Osteocyte (in vitro differentiated cells): ENCODE results near the gene DKK2. TPM values are rescaled to one million over a fixed set of nuclear protein-coding genes. Genes with fewer than 3 reads are reported as not detected.

Source experiments
- DNase-seq: peaks from one replicate; pipeline ENCODE4 v3.0.0; 2021; ENCODE audit warnings: mixed read lengths; ENCODE audit not compliant: unreplicated experiment; ENCODE audit errors: extremely low spot score
- H3K27ac Mint-ChIP-seq: one replicate; pipeline ENCODE4 v1.8.0; 2021; ENCODE audit warnings: mild to moderate bottlenecking, mixed read lengths; ENCODE audit not compliant: unreplicated experiment
- H3K27me3 Mint-ChIP-seq: one replicate; pipeline ENCODE4 v1.8.0; 2021; ENCODE audit warnings: mixed read lengths; ENCODE audit not compliant: unreplicated experiment
- H3K36me3 Mint-ChIP-seq: one replicate; pipeline ENCODE4 v1.8.0; 2021; ENCODE audit warnings: mixed read lengths; ENCODE audit not compliant: unreplicated experiment
- H3K4me1 Mint-ChIP-seq: one replicate; pipeline ENCODE4 v1.8.0; 2021; ENCODE audit warnings: mixed read lengths; ENCODE audit not compliant: unreplicated experiment
- H3K4me3 Mint-ChIP-seq: one replicate; pipeline ENCODE4 v1.8.0; 2021; ENCODE audit warnings: mild to moderate bottlenecking, moderate library complexity, mixed read lengths; ENCODE audit not compliant: unreplicated experiment
- H3K9me3 Mint-ChIP-seq: one replicate; pipeline ENCODE4 v1.8.0; 2021; ENCODE audit warnings: mixed read lengths; ENCODE audit not compliant: unreplicated experiment
- total RNA-seq: library from RNA; stranded (reverse); gene quantifications from 2 replicates; pipeline ENCODE4 v1.2.1, GENCODE V29; 2021
- TF ChIP-seq, protein P1 (sequence below): fragments of 200-600 bp; sonication (generic); IDR thresholded peaks from 2 replicates; pipeline ENCODE4 v1.5.0; 2021; ENCODE audit warnings: antibody characterized with exemption, mild to moderate bottlenecking, moderate library complexity

DKK2 gene
- total RNA-seq, 1 donor from 2014 or later = 206 TPM

DNA sequence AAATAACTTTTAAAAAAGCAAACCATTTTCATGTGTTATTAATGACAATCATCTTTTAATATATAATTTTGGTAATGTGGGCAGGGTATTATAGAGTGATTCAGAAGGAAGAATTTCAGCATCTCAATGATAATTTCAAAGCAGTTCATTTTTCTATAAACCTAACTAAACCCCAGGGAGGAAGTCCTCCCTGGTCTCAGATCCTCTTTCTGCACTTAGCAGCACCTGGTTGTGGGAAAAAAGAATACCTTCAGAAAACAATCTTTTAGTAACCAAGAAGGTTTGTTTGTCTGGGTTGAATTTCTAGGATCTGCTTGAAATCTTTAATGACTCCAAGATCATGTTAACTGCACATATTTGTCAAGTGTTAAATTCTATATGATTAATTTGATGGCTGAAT lies 29.9 kb downstream of the DKK2 start:
- H3K9me3 Mint-ChIP-seq = no peaks in the 10 kb centered on the region
- TF ChIP-seq, protein P1, sequence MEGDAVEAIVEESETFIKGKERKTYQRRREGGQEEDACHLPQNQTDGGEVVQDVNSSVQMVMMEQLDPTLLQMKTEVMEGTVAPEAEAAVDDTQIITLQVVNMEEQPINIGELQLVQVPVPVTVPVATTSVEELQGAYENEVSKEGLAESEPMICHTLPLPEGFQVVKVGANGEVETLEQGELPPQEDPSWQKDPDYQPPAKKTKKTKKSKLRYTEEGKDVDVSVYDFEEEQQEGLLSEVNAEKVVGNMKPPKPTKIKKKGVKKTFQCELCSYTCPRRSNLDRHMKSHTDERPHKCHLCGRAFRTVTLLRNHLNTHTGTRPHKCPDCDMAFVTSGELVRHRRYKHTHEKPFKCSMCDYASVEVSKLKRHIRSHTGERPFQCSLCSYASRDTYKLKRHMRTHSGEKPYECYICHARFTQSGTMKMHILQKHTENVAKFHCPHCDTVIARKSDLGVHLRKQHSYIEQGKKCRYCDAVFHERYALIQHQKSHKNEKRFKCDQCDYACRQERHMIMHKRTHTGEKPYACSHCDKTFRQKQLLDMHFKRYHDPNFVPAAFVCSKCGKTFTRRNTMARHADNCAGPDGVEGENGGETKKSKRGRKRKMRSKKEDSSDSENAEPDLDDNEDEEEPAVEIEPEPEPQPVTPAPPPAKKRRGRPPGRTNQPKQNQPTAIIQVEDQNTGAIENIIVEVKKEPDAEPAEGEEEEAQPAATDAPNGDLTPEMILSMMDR = no peak
- H3K27ac Mint-ChIP-seq = peak overlapping the region; percentile 9
- no peak overlapping the region for H3K4me3 Mint-ChIP-seq
- no peaks in the 10 kb centered on the region for H3K27me3 Mint-ChIP-seq
- peaks cover 24% of the 10 kb centered on the region for H3K36me3 Mint-ChIP-seq
- peaks cover 35% of the 10 kb centered on the region for H3K4me1 Mint-ChIP-seq
- DNase-seq = no peak

DNA sequence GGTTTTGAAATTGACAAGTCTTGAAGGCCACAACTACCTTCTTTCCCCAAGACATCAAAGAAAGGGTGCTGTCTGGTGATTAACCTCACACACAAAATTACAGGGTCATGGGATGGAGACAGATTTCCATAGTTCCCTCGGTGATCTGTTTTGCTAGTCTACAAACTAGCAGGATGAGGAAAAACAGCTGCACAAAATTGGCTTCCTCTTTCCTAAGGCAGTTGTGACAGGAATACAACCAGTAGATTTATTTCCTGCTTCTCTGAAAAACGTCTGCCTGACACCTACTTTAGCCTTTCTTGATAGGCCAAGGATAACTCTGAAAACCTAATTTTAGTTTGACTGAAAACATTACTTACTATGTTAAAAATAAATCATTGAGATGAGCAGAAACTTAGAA lies 39.6 kb downstream of the DKK2 start:
- no peaks in the 10 kb centered on the region for H3K9me3 Mint-ChIP-seq
- no peak for DNase-seq
- no peak overlapping the region for H3K4me3 Mint-ChIP-seq
- no peak overlapping the region for H3K27ac Mint-ChIP-seq
- H3K36me3 Mint-ChIP-seq = peaks cover 21% of the 10 kb centered on the region
- TF ChIP-seq, protein P1 = no peak
- no peaks in the 10 kb centered on the region for H3K27me3 Mint-ChIP-seq
- H3K4me1 Mint-ChIP-seq = peaks cover 27% of the 10 kb centered on the region

- Mint-ChIP-seq H3K4me3 (no peak overlapping the region), H3K36me3 (peaks cover 22% of the 10 kb centered on the region), H3K9me3 (no peaks in the 10 kb centered on the region), H3K27ac (no peak overlapping the region), H3K4me1 (peaks cover 24% of the 10 kb centered on the region), H3K27me3 (no peaks in the 10 kb centered on the region)
- DNase-seq = no peak
- TF ChIP-seq, protein P1 = no peak
Observed at GRCh38 chr4:106993827-106994226, 42.3 kb downstream of the DKK2 start.

DNA sequence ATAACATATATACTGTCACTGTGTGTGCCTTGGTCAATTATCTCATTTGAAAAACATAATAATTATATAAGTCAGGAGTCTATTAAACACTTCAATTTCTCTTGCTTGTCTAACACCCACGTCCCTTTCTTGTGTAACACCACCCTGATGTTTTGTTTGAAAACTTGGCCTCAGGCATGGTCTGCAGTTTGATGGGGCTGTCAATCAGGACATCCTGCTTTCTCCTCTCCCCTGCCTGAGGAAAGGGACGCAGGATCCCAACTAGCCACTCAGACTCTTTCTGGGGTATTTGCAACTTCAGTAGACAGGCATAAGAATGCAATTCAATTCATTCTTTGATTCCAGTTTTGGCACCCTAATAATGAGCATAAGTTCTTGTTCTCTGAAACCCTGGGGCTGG lies 48.8 kb downstream of the DKK2 start:
- H3K9me3 Mint-ChIP-seq = no peaks in the 10 kb centered on the region
- no peak for DNase-seq
- TF ChIP-seq, protein P1 = no peak
- H3K36me3 Mint-ChIP-seq = peaks cover 12% of the 10 kb centered on the region
- H3K4me3 Mint-ChIP-seq = no peak overlapping the region
- peaks cover 45% of the 10 kb centered on the region for H3K4me1 Mint-ChIP-seq
- H3K27me3 Mint-ChIP-seq = no peaks in the 10 kb centered on the region
- H3K27ac Mint-ChIP-seq = peak overlapping the region; percentile 78

GRCh38 chr4:106986486-106986885 lies 49.6 kb downstream of the DKK2 start:
- Mint-ChIP-seq H3K9me3 (no peaks in the 10 kb centered on the region), H3K4me1 (peaks cover 43% of the 10 kb centered on the region), H3K36me3 (peaks cover 7% of the 10 kb centered on the region), H3K27ac (peak overlapping the region; percentile 91), H3K27me3 (no peaks in the 10 kb centered on the region), H3K4me3 (no peak overlapping the region)
- DNase-seq = no peak
- TF ChIP-seq, protein P1 = no peak
